Measurements from ENCODE around the gene PRKCB.
"Not testable (repeated sequence)": the region's sequence is repeated elsewhere in the genome, so short reads cannot be mapped to it uniquely, and the experiment has no call there.

PRKCB gene

DNA sequence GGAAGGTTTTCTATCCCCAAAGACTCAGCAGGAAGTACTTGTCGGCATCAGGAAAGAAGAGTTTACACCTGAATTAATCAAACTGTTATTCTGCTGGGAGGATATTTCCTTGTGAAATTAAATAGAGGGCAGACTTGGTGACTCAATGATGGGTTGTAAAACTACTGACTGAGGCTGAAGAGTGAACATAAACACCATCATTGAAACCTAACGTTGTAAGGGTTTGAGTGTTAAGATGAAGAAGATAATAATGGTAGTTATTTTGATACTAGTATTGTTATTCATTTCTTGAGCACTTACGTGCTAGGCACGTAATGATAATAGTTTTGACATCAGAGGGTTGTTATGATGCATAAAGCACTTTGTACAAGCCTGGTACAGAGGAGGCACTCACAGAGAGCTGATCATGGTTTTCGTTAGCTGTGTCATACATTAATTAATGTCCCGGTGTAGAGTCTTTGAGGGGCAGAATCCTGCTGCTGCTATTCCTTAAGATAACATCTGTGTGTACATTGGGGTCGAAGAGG, 356.2 kb downstream of the PRKCB start:
- no peak for DNase-seq

DNA sequence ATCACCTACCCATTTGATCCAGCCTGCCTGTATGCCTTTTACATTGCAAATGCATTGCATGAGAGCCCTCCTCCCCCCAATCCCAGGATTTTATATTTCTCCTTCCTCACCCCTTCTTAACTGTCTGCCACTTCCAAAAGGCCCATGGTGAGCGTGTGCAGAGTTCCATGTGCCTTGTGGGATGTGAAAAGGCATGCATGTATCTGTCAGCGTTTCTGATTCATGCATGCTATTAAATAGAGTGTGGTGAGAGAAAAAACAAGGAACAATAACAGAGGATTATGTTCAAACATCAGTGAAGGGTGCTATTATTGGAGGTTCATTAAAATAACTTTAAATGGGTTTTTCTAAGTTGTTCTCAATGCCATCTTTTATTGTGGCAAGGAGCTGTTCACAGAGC, 359.4 kb downstream of the PRKCB start:
- no peak for DNase-seq

DNA sequence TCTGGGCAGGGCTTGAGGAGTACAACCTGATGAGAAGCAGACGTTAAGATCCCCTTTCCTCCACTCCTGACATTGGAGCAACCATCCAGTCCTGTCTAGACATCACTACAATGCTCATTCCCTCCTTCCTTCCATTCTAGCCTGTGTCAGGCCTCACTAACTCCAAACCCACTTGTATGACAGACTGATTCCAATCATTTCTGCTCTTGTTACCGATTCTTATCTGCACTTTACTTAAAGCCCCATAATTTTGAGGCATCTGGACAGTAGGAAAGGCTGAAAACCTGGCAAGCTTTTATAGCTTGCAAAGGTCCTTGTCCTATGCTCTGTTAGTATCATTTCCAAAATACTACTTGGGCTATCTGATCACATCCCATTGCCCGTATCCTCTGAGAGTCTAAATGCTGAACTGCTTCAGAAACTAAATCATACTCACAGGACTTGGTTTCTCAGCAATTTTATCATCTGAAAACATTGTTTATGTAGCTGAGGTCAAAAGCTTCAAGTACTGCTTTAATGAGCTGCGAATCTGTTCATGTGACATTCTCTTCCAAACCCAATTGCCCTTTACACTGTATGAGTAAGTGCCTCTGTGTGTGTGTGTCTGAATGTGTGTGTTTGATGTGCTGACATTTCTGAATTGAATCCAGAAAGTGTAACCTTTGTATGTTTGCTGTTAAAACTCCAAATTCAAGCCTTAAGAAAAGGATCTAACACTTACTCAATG, 363.2 kb downstream of the PRKCB start:
- DNase-seq: no peak

DNA sequence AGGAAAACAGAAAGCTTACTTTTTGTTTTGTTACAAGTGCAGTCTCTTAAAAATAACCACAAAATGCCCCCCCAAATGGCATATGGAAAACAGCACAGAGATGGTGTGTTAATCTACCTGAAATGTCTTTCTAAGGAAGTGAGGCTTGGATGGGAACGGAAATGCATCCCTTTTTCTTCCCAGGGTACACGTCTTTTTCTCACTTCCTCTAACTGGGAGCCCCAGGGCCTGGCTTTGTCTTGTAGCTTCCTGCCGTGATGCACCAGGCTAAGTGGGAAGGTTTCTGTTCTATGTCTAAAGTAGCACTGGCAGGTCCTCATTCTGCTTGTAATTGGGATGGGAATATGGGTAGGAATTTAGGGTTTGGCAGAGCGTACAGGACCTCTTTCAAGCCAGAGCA, 367.9 kb downstream of the PRKCB start:
- no peak for DNase-seq

DNA sequence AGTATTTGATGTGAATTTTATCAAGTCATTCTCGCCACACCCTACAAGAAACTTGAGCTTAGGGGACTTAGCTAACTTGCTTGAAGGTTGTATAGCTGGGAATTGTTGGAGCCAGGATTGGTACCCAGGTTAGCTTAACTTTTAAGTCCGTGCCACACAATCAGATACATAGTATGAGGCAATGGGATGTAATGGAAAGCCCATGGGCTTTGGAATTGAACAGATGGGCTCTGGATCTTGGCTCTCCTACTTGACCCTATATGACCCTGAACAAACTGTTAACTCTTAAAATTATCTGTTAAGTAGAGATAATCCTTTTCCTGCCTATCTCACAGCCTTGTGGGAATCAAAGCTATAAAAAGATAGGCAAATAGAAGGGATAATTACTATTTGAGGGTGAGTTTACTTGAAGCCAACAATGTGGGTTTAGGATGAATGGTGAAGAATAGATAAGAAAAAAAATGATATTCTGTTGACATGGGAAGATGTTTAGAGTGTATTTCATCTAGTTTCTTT, 368.4 kb downstream of the PRKCB start:
- no peak for DNase-seq

DNA sequence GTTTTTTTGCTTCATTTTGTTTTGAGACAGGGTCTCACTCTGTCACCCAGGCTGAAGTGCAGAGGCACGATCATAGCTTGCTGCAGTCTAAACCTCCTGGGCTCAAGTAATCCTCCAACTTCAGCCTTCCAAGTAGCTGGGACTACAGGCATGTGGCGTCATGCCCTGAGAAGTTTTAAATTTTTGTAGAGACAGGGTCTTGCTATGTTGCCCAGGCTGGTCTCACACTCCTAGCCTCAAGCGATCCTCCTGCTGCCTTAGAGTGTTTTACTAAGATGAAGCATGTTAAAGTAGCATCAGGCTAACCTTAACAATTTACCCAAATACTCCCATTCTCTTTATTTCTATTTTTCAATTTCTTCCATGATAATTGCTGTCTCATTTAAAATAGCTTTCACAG, 371.1 kb downstream of the PRKCB start:
- DNase-seq: no peak

DNA sequence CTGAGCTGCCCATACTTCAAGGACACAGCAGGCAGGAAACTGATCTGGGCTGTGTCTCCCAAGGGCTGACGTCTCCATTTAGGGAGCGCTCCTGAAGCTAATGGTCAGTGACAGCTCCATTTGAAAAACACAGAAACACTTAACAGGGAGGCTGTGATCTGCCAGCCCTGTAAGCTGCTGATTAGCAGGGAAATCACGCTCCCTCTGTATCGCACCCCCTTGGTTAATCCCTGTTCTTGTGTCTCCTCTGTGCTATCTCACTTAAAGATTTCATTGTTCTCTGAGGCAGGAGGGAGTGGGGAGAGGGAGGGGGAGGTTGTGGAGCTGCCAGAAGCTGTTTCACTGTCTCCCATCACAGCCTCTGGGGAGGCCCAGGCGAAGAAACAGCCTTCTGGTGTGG, 372.9 kb downstream of the PRKCB start:
- DNase-seq: no peak

DNA sequence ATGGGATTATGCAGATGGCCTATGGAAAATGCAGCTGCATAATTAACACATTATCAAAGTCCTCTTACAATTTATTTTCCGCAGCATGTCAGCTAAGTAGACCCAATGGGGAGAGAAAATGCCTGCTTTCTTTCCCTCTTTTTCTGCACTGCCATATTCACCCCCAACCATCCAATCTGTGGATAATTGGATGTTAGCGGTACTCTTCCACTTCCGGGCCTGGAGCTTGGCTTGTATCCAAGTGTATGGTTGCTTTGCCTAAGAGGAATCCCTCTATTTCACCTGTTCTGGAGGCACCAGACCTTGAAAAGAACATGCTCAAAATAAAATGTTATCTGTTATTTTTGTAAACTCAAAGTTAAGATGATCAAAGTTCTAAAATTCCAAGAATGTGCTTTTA, 379.2 kb downstream of the PRKCB start:
- DNase-seq: no peak

DNA sequence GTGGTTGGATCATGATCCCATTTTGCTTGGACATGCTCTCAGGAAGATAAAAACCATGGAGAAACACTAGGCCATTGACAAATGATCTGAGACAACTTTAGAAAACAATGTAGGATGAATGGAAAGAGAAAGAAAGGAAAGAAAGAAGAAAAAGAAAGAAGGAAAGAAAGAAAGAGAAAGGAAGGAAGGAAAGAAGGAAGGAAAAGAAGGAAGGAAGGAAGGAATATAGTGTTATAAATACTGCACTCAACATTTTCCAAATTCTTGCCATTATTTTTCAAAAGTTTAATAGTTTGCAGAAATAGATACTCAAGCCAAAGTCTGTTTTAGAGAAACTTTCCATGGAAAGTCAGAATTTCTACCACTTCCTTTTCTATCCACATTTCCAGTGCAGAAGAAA, 381.2 kb downstream of the PRKCB start:
- no peak for DNase-seq

DNA sequence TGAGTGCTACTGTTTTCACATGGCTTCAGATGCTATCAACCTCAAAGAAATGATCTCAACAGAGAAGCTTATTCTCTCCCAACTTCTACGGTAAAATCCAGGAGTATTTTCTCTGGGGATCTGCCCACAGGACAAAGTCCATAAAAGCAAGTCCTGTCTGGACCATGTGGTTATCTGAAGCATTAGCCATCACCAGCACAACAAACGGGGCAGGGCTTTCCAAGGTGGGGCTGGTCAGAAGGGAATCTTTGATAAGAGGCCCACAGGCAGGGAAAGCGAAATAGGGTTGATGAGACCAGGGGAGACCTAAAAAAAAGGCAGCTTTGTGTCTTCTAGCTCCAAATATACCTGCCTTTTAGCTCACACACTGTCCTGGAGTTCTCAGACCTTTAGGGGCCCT, 381.7 kb downstream of the PRKCB start:
- no peak for DNase-seq

DNA sequence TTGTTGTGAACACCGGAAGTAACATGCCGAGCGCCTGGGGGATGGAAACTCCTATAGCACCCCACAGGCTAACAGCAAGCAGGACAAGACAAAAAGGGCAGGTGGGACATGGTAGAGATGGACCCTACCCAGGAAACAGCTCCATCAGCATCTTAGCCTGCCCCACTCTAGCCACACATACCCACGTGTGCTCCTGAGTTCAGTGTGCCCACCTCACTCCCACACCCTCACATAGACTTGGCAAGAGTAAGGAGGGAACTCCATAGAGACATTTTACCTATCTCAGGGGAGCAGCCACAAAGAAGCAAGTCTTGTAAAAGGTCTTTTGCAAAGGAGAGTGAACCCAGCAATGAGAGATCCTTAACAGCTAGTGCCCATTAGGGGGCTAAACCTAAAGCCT, 382.5 kb downstream of the PRKCB start:
- no peak for DNase-seq

DNA sequence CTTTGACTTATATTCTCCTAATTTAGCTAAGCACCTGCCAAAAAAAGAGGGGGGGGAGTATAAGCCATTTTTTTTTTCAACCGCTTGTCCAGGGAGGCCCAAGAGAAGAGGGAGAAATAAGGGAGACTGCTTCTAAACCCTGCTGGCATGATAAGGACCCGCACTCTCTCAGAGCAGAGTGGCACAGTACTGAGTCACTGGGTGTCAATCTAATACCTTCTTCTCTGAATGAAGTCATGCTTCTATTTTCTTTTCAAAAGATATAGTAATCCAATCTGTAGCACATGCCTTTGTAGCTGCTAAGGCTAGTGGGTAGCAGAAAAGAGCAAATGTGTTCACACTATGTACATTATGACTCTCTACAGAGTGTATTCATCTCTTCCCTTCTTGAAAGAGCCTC, 385.4 kb downstream of the PRKCB start:
- no peak for DNase-seq

DNA sequence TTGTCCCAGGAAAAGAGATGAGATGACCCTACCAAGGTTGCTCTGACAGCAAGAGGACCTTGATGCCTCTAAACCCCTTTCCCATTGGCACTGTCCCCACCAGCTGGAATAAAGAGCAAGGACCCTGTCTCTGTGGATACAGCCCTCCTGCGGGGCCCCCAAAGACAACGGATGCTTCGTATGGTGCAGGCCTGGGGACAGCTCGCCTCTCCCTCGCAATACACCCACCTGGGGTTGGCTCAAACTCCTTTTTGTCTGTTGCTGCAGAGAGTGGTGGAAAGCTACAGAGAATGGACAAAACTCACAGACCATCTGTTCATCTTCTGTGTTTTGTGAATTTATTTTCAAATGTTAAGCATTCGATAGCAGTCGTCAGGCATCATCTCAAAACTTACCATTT, 392.7 kb downstream of the PRKCB start:
- DNase-seq: no peak

DNA sequence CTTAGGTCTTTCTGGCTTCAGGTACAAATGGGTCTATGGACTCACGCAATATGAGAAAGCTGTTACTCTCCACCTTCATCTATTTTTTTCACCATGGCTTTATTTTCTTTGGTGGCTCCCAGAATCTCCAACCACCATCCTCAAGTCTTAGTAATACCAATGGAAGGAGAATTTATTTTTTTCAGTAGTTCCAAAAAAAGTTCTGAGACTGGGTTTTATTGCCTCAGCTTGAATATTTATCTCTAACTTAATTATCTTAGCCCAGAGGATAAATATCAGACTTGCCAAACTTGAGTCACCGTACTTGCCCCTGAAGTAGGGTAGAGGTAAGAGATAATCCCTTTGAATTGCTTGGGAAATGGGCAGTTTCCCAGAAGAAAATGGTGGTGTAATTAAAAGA, 397.2 kb downstream of the PRKCB start:
- no peak for DNase-seq

DNA sequence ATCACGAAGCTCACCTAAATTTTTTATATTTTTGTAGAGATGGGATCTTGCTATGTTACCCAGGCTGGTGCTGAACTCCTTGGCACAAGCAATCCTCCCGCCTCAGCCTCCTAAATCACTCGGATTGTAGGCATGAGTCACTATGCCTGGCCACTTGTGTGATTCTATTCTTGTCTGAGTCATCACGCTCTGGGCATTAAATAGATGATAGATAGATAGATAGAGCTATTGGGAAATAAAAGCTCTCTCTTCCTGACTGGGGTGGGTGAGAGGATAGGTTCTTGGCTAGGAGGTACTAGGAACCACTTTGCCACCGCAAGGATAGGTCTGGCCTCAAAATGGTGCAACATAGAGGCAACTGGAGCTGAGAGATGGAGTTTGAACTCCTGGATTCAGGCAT, 399.0 kb downstream of the PRKCB start:
- DNase-seq: no peak

DNA sequence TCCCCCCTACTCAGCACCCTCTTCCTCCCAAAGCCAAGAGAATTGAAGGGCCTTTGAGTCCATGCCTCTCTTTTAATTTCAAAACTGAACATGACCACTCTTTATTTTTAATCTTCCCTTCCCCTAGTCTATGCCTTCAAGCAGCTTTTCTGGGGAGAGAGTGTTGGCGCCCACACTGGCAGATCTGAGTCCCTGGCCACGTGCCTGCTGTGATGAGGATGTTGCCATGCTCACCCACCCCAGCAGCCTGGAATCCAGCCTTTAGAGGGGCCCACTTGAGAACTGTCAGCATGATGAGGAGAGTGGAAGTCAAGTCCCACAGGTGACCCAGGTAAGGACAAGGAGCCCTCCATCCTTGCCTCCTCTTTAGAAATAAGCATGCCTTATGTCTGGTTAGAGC, 400.0 kb downstream of the PRKCB start:
- no peak for DNase-seq

DNA sequence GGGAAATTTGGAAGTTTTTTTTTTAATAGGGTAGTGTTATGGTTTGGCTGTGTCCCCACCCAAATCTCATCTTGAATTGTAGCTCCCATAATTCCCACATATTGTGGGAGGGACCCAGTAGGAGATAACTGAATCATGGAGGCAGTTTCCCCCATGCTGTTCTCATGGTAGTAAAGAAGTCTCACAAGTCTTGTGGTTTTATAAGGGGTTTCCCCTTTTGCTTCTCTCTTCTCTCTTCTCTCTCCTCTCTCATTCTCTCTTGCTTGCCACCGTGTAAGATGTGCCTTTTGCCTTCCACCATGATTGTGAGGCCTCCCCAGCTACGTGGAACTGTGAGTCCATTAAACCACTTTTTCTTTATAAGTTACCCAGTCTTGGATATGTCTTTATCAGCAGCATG, 403.1 kb downstream of the PRKCB start:
- not testable (repeated sequence) for DNase-seq

DNA sequence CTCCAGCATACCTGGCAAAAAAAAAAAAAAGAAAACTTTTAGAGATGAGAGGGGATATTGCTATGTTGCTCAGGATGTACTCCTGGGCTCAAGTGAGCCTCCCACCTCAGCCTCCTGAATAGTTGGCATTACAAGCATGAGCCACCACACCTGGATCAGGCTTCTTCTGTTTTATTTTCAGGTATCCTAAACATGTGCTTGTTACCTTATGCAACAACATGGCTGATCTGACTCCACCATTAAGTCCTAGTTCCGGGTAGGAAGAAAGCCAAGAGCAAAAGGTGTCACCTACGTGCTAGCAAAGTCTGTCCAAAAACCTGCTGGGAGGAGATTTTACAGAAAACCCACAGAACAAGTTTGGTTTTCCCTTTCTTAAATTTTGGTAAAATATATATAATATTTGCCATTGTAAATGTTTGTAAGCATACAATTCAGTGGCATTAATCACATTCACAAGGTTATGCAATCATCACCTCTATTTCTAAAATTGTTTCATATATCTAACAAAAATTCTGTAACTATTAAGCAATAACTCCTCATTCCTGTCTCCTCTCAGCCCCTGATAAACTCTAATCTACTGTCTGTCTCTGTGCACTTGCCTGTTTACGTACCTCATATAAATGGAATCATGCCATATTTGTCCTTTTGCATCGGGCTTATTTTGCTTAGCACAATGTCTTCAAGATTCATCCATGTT, 411.3 kb downstream of the PRKCB start:
- DNase-seq: no peak

DNA sequence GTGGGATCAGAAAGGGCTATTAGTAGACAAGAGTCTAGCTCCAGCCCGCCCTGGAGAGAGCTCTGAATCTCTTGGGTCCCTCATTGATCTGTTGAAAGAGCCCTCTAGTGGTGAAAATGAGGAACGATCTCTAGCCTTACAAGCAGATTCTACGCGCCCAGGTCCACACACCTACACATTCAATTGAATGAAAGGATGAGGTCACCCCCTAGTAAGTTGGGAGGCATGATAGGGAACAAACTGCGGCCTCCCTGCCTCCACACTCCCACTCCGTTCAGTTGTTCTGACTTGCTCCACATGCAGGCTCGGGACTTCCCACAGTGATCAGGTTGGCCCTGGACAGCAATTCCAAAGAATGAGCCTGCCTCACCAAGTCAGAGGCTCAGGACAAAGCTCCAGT, 417.4 kb downstream of the PRKCB start:
- peak; percentile 49 for DNase-seq

DNA sequence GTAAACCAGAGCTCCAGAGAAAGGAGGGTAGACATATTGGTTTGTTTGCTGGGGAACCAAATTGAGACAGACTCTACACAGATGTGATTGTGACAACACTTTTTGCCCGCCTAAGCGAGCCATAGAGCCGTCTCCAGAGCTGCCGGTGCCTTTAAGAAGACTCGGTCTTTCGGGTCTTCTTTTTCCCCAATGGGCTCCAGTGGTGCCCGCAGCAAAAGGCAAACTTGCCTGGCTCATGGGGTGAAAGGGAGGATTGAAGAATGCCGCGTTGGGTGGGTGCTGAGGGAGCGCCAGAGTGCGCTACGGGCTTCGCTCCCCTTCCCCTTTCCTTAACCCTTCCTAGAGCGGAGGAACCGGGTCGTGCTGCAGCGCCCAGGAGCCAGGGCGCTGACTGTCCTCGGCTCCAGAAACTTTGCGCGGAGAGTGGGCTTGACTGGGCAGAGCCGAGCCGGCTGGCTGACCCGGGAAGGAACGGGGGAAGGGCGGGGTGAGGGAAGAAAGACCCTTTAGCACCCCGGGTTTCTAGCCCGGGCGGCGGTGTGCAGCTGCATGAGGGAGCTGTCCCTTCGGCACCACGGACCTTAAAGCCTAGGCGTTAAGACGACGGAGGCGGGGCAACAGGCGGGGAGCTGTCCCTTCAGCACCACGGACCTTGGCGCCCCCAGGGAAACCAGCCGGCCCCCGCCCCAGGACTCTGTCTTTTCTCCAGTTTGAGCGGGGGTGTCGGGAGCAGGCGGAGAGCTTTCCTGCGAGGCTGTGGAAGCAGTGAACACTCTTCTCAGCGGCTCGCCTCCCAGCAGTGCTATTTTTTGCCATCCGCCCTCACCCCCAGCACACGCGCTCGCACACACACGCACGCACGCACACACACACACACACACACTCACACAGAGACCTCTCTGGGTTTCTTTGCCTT, 419.9 kb downstream of the PRKCB start, which contains the start of gene CACNG3:
TSS of gene CACNG3 (plus strand) at position 880 of the 916 bp plus-strand sequence. CDS start 420 bp downstream, outside the sequence.
- no peak for DNase-seq

DNA sequence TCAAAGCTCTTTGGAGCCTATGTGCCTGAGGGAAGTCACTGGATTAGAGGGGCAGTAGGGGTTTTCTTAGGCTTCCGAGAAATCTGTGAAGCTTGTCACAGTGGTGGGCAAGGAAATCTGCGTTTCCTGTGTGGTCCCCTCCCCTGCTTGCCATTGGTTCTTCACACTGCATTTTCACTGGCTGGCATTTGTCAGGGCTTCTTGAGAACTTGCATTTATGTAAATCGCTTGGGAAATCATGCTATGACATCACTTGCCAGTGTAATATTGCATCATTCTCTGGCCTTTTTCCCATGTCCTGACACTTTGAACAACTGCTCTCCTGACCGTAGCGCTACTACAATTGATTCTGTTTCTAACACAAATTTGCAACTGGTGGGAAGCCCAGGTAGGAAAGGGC, 422.2 kb downstream of the PRKCB start:
- no peak for DNase-seq

DNA sequence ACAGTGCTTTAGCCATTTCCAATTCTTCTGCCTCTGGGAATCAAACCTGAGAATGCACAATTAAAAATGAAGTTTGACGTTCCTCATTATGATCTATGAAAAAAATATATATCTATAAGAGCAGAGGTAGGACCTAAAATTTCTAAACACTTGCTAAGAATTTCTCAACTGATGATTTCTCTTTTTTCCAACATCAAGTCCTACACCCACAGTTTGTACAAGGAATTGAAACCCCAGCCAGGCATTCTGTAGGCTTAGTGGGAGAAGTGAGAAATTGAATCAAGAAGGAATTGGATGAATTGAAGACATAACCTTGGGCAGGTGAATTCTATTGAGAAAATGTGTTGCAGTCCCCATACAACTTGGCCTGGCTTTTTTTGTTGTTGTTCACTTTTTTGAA, 423.0 kb downstream of the PRKCB start:
- DNase-seq: no peak

DNA sequence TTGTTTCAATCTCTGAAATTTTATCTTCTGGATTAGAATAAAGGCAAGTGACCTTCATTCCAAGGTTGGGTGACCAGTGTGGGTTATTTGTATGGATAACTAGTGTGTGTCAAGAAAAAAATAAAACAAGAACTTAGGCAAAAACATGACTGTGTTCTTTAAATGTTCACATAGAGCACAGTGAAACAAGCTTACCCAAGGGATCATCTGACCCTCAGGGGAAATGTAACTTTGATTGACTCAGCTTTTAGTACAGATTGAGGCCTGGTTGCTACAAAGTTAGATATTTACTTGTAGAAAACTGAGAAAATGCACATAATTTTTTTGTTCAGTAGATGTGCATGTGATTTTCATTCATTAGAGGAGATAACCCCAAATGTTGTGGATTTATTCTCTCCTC, 427.0 kb downstream of the PRKCB start:
- DNase-seq: no peak
